ENCODE results near the gene ECE1.

GRCh38 chr1:21314743-21315396 lies 24.6 kb upstream of the ECE1 start:
- TF ChIP-seq CTCF (IDR thresholded peaks at IDR 0.05; ENCODE audit: control extremely low read depth in 1 of 3, insufficient read depth in 1 of 3, low read depth in 1 of 3, low read length in 3 of 3) (no peak), POLR2AphosphoS5 (IDR thresholded peaks at IDR 0.05; ENCODE audit: low read depth, low read length) (no peak), KDM1A (IDR thresholded peaks at IDR 0.05; ENCODE audit: borderline replicate concordance, low read length) (no peak), JUND (IDR thresholded peaks at IDR 0.05; ENCODE audit: low read length) (no peak), EP300 (IDR thresholded peaks at IDR 0.05; ENCODE audit: borderline replicate concordance in 1 of 2, low read depth in 2 of 2, low read length in 2 of 2) (no peak), TAF7 (optimal IDR thresholded peaks at IDR 0.05; ENCODE audit: borderline replicate concordance, low read depth, low read length) (no peak), YY1 (IDR thresholded peaks at IDR 0.05; ENCODE audit: low read depth, low read length) (no peak), SAP30 (IDR thresholded peaks at IDR 0.05; ENCODE audit: insufficient read depth, insufficient replicate concordance, low read length) (no peak), TBP (IDR thresholded peaks at IDR 0.05; ENCODE audit: low read depth, low read length) (no peak), POLR2A (IDR thresholded peaks at IDR 0.05; ENCODE audit: control extremely low read depth in 1 of 2, low read depth in 2 of 2, low read length in 2 of 2) (no peak), SP1 (IDR thresholded peaks at IDR 0.05; ENCODE audit: low read depth, low read length) (no peak), EZH2 (IDR thresholded peaks at IDR 0.05; ENCODE audit: low read depth, low read length, severe bottlenecking) (no peak), SRF (IDR thresholded peaks at IDR 0.05; ENCODE audit: low read depth, low read length) (no peak)
